ENCODE results near the gene SMG7.

DNA sequence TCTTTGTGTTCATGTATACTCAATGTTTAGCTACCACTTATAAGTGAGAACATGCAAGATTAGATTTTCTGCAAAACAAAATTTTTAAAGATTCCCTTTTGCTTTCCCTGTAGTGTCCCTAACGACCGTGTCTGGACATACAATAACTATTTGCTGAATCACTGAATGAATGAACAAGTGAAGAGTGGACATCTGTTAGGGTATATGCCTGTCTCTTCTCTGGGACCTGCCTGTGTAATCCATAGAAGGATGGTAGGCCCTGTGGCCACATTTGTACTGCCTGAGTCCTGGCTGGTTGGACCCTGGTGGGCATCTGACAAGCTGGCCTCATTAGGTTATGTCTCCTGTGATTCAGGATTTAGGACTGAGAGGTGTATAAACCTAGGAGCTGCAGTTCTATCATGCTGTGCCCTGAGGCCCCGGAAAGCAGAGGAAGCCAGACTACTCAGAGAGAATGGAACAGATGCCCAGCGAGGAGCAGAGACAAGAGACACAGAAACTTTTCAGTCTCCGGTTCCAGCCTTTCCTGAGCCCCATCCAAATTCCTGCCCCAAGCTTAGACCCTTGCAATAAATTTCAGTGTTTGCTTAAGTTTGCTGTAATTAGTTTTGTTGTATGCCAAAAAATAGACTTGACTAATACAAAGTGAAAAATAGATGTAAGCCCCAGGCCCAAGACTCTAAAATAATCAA lies 125.5 kb downstream of the SMG7 start:
- no peak for TF ChIP-seq GATA2 (IDR thresholded peaks at IDR 0.05; ENCODE audit: low read depth, low read length)
- TF ChIP-seq GATA3 (IDR thresholded peaks at IDR 0.05; ENCODE audit: low read depth, low read length), result no peak
